Gastrocnemius medialis (tissue), 4 donors: ENCODE data around the gene CASK.

Experiments used
- CTCF ChIP-seq, 5 experiments: fragments of 450-650 bp in 3 of 5; fragments of 200-600 bp in 2 of 5; sonication (generic) in 2 of 5; IDR thresholded peaks in 4 of 5; conservative IDR thresholded peaks in 1 of 5; 1 replicate in 4 of 5; 2 replicates in 1 of 5; pipeline ENCODE4 v1.5.1; 2016 to 2019; ENCODE audit warnings: antibody characterized with exemption in 5 of 5, mild to moderate bottlenecking in 3 of 5, moderate library complexity in 3 of 5
- POLR2A ChIP-seq, 2 donors: fragments of 450-650 bp; IDR thresholded peaks; one replicate each; pipeline ENCODE4 v1.6.1; 2017; ENCODE audit warnings: antibody characterized with exemption in 2 of 2, mild to moderate bottlenecking in 2 of 2, moderate library complexity in 2 of 2

GRCh38 chrX:41875142-41875541 is 48.2 kb downstream of the CASK start:
- no peak for TF ChIP-seq CTCF (IDR thresholded peaks at IDR 0.05 in 4 of 5, conservative IDR thresholded peaks at IDR 0.05 in 1 of 5)
- TF ChIP-seq POLR2A (IDR thresholded peaks at IDR 0.05): no peak
